Amniotic epithelial cell (primary cell): ENCODE data around the gene ING1.
A peak's percentile ranks its signal among the peaks of the same experiment; 100 is the strongest.
"Not testable (repeated sequence)": the region's sequence is repeated elsewhere in the genome, so short reads cannot be mapped to it uniquely, and the experiment has no call there.

ENCODE experiments used
- DNase-seq: peaks from one replicate; pipeline ENCODE4 v3.0.0-alpha.2; 2010; ENCODE audit warnings: low read depth

Gene ING1

GRCh38 chr13:110713642-110713952 is at the start of gene ING1:
ING1 (plus strand) TSS chr13:110713700; CDS start chr13:110714150, 450 bp downstream.
- no peak for DNase-seq

- DNase-seq = no peak
Observed at GRCh38 chr13:110664041-110664440, 49.5 kb upstream of the ING1 start.

- no peak for DNase-seq
Observed at GRCh38 chr13:110664673-110665072, 48.8 kb upstream of the ING1 start.

- no peak for DNase-seq
Observed at GRCh38 chr13:110665491-110666254, 47.8 kb upstream of the ING1 start.

GRCh38 chr13:110666255-110666533 is 47.3 kb upstream of the ING1 start:
- no peak for DNase-seq

GRCh38 chr13:110669036-110669435 is 44.5 kb upstream of the ING1 start:
- DNase-seq = no peak

- DNase-seq = not testable (repeated sequence)
Observed at GRCh38 chr13:110669814-110670213, 43.7 kb upstream of the ING1 start.

- DNase-seq = no peak
Observed at GRCh38 chr13:110676595-110677587, 36.6 kb upstream of the ING1 start.

GRCh38 chr13:110677731-110678545 is 35.6 kb upstream of the ING1 start:
- peak; percentile 85 for DNase-seq

GRCh38 chr13:110680852-110681251 is 32.6 kb upstream of the ING1 start:
- no peak for DNase-seq

GRCh38 chr13:110681868-110682550 is 31.5 kb upstream of the ING1 start:
- DNase-seq = no peak

- no peak for DNase-seq
Observed at GRCh38 chr13:110682746-110683145, 30.8 kb upstream of the ING1 start.

GRCh38 chr13:110683203-110683883 is 30.2 kb upstream of the ING1 start:
- peak; percentile 50 for DNase-seq

GRCh38 chr13:110683921-110684320 is 29.6 kb upstream of the ING1 start:
- DNase-seq = no peak

GRCh38 chr13:110684388-110685056 is 29.0 kb upstream of the ING1 start:
- no peak for DNase-seq

- DNase-seq = peak; percentile 92
Observed at GRCh38 chr13:110685305-110686020, 28.0 kb upstream of the ING1 start.

GRCh38 chr13:110687736-110688135 is 25.8 kb upstream of the ING1 start:
- no peak for DNase-seq

- DNase-seq = no peak
Observed at GRCh38 chr13:110689041-110689440, 24.5 kb upstream of the ING1 start.

GRCh38 chr13:110689711-110690110 is 23.8 kb upstream of the ING1 start:
- DNase-seq = no peak

- no peak for DNase-seq
Observed at GRCh38 chr13:110690516-110690915, 23.0 kb upstream of the ING1 start.
